GM18517 (cell line): ENCODE measurements around the gene BCAS3.

Experiments
- ATAC-seq: cut with Tn5 transposase; IDR thresholded peaks from one replicate; pipeline ENCODE4 v1.9.1; 2021; ENCODE audit warnings: mild to moderate bottlenecking, moderate library complexity; ENCODE audit not compliant: unreplicated experiment

The BCAS3 gene

DNA sequence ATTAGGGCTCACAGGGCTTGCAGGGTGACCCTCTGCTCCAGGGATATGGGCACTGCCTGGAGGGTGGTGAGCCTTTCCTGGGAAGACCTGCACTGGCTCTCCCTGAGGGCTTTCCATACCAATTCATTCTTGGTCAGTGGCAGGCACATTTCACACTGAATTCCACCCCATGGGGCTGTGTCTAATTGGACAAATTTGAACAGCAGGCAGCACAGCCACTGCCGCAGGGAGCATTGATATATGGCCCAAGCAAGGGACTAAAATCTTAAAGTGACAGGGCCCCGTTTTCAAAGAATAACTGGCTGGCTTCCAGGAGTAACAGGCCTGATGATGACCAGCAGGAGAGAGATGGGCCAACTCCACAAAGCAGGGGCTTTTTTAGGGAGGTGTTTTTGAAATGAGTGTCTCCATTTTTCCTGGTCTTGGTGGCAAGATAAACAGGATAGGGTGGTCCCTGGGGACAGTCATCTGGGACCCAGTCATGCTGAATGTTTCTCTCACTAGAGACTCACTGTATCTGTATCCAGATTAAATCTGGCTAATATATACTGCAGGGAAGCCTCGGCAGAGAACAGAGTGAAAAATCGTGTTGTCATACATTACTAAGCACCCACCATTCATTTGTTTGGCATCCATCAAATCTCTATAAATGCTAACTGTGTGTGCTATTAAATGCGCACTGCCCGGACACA, 647.9 kb downstream of the BCAS3 start:
- no peak for ATAC-seq

- no peak for ATAC-seq
Measured at GRCh38 chr17:61326330-61326729, 648.7 kb downstream of the BCAS3 start.

DNA sequence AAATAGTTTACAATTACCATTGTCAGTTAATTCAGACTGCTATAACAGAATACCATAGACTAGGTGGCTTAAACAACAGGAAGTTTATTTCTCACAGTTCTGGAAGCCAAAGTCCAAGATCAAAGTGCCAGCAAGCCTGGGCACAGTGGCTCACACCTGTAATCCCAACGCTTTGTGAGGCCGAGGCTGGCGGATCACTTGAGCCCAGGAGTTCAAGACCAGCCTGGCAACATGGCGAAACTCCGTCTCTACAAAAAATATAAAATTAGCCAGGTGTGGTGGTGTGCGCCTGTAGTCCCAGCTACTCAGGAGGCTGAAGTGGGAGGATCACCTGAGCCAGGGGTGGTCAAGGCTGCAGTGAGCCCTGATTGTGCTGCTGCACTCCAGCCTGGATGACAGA, 650.7 kb downstream of the BCAS3 start:
- ATAC-seq = no peak

GRCh38 chr17:61330174-61331150, 652.8 kb downstream of the BCAS3 start:
- ATAC-seq = no peak

GRCh38 chr17:61331178-61331577, 653.5 kb downstream of the BCAS3 start:
- ATAC-seq = no peak

- no peak for ATAC-seq
Measured at GRCh38 chr17:61331886-61332285, 654.2 kb downstream of the BCAS3 start.

- no peak for ATAC-seq
Measured at GRCh38 chr17:61333136-61333535, 655.5 kb downstream of the BCAS3 start.

GRCh38 chr17:61334673-61335072, 657.0 kb downstream of the BCAS3 start:
- no peak for ATAC-seq

DNA sequence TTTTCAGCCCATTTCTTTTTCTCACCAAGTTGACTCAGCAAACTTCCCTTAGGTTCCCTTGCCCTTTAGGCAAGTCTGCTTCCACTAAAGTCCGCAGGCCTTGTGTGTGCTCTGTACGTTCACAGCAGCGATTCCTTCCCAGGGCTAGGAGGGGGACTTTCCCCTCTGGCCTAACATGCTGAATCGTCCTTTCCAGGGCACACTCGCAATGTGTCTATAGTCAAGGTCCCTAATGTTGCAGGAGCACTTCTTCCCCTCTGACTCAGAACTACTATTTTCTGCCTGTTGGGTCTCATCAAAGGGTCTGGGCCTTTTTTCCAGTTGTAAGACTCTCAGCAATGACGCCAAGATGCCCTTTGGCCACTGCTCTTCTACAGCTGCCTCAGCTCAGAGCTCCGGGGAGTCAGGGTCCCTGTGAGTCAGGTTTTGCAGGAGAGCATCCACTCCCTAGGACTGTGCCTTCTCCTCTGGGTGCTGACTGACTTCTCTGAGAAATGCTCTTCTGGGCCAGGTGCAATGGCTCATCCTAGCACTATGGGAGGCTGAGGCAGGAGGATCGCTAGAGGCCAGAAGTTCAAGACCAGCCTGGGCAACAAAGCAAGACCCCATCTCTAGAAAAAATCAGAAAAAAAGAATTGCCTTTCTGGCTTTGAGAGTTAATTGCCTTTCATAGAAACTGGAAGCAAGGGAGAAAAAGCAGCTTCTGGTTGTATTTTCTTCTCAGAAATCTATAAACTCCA, 657.6 kb downstream of the BCAS3 start:
- no peak for ATAC-seq

- no peak for ATAC-seq
Measured at GRCh38 chr17:61335845-61336655, 658.4 kb downstream of the BCAS3 start.

DNA sequence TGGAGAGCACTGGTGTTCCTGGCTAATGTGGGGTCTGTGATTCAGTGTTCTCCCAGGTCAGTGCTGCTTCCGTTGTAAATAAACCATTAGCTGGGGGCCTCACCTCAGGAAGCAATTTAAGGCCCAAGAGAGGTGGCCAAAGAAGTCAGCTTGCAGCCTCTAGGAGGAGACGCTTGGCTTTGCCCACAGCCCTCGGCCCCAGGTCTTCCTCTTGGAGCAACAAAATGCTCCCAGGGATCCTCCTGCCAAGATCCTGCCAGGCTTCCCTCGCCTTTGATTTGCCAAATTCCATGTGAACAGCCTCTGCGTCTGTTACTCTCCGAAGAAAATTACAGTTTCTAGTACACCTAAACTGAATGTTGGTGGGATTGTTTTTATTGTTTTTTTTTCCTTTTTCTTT, 659.6 kb downstream of the BCAS3 start:
- no peak for ATAC-seq

GRCh38 chr17:61338000-61338798, 660.5 kb downstream of the BCAS3 start:
- ATAC-seq = no peak

DNA sequence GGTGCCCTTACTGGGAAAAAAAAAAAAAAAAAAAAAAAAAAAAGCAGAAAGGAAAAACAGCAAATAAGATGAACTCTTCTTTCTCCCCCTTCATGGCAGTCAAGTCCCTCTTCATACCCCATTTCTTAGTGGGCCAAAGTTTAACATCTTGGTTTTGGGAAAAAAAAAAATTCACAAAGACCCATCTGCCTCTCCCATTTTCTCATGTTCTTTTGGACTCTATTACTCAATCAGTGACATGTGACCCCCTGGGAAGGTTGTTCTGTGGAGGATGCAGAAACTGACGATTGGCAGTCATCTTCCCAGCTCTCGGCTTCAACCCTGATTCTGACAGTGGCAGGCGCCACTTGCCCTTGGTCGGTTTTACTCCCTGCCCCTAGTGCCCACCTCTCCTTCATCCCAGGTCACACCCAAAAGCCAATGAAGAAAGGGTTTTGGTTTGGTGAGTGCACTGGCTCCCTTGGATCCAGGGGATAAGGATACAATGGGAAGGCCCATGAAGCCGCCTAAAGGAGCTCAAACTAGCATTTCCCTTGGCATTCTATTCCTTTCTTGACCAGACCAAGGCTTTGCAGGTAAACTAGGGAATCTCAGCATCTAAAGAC, 661.3 kb downstream of the BCAS3 start:
- no peak for ATAC-seq

GRCh38 chr17:61340431-61341209, 663.0 kb downstream of the BCAS3 start:
- no peak for ATAC-seq

DNA sequence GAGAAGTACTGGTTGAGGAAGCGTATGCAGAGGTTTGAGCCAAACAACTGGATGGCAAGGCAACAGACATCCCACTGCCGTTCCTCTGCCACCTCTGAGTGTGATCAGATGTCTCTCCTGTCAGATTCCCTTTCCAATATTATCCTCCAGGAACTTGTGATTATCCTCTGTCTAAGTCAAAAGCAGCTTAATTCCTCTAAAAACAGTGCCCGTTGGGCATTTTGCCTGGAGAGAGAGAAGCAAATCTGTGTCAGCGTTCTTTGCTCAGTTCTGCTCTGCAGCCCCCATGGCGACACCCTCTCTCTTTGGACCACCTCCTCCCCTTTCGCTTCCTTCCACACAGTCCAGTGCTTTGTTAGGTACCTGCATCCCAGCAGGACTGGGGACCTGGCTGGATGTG, 665.9 kb downstream of the BCAS3 start:
- no peak for ATAC-seq

- no peak for ATAC-seq
Measured at GRCh38 chr17:61345061-61345460, 667.4 kb downstream of the BCAS3 start.

- ATAC-seq = no peak
Measured at GRCh38 chr17:61345825-61346666, 668.4 kb downstream of the BCAS3 start.

GRCh38 chr17:61349350-61349749, 671.7 kb downstream of the BCAS3 start:
- ATAC-seq = no peak
